Right forelimb (tissue), 1 donor: ENCODE measurements around the gene ADARB2.
"Not testable (repeated sequence)": the region's sequence is repeated elsewhere in the genome, so short reads cannot be mapped to it uniquely, and the experiment has no call there.

Source experiments
- DNase-seq: peaks from one replicate; pipeline ENCODE4 v3.0.0-alpha.2; 2018

ADARB2 gene

DNA sequence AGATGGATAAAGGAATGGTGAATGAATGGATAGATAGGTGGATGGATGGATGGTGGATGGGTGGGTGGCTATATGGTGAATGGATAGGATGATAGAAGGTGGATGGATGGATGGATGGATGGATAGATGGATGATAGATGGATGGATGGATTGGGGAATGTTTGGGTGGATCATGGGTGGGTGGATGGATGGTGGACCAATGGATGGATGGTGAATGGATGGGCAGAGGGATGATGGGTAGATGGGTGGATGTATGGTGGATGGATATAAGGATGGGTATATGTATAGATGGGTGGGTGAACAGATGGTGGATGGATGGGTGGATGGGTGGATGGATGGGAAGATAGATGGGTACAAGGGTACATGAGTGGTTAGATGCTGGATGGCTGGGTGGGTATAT, 322.4 kb downstream of the ADARB2 start:
- DNase-seq, result no peak

DNA sequence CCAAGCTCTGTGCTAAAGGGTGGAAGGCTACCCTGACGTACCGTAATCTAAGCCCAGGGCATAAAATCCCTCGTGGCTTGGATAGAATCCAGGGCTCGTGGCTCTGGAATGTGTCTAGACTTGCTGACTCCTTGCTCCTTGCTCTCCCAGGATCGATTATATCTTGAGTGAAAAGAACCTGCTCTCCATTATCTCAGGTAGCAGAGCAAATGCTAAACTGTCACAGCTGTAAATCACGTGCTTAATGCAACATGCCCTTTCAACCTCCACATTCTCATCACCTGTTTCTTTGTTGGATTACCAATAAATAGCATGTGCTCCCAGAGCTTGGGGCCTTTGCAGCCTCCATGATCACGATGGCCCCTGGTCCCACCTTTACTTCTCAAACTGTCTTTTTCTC, 323.0 kb downstream of the ADARB2 start:
- not testable (repeated sequence) for DNase-seq

DNA sequence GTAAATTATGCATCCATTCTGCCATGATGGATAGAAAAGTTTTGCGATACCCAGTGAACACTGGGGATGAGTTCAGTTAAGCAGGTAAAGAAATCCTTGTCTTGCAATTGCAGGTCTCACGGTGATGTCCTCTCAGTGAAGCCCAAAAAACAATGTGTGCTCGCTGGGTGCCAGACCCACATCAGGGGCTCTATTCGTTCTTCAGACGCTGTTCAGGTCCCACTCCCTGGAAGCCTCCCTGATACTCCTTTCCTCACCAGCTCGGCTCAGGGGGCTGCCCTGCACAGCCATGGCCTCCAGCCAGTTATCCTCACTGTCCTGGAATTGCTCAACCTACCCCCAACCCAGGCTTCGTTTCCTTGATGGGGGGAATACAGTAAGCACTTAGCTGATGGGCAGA, 323.5 kb downstream of the ADARB2 start:
- DNase-seq, result no peak

DNA sequence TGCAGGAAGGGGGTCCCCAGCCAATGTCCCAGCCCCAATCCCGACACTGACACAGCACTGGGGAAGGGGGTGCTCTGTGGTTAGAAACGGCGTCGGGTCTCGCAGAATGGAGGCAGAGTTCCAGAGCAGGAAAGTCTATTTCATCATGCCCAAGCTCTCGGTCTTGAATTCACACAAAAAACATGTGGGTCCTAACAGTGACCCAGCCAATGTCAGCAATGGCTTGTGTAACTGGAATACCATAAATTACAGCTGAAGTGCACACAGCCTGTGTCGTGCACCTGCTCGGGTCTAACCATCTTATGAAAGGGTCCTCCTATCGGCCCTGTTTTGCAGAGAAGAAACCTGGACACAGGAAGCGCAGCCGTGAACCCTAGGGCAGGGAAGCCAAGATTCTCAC, 324.1 kb downstream of the ADARB2 start:
- DNase-seq, result no peak

DNA sequence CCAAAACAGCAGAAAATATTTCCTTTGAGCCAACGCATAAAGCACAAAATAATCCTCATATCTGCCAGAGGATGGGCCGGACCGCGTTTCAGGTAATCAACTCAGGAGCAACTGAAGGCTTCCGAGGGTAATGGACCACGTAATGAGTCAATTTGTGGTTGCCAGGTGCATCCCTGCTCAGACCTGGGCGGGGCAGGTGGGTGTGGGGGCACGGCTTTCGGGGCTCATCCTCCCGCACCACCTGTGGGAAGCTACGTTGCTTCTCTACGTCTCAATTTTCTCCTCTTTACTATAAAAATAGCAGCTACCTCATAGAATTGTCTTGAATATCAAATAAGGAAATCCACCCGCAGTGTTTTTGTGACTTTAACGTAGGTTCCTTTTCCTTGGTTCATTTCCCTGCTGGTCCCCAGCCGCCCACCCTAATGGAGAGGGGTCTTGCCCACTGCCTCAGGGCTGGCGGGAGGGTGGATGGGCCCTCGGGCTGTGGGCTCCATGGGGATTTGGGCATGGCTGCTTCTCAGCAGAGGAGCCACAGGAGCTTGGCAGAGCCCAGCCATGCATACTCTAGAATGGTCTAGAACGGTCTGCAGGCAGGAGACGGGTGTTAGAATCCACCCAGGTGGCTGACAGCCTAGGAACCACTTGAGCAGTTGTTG, 324.7 kb downstream of the ADARB2 start:
- no peak for DNase-seq

DNA sequence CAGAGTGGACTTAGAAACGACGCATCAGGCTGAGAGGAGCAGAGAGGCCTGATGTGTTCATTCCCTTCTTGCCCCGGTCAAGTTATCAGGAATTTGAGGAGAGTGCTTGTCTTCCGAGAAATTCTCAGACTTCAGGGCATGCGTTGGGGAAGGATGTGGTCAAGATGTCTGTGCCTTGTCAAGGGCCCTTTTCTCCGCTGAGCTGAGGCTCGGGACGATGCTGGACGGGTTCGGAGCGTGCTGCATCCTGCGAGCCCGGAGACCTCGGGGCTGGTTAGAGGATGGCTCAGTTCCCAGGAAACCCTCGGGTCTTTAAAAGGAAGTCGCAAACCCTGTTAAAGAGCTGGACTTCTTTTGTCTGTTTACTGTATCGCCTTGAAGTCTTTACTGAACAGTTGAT, 325.4 kb downstream of the ADARB2 start:
- DNase-seq, result no peak

DNA sequence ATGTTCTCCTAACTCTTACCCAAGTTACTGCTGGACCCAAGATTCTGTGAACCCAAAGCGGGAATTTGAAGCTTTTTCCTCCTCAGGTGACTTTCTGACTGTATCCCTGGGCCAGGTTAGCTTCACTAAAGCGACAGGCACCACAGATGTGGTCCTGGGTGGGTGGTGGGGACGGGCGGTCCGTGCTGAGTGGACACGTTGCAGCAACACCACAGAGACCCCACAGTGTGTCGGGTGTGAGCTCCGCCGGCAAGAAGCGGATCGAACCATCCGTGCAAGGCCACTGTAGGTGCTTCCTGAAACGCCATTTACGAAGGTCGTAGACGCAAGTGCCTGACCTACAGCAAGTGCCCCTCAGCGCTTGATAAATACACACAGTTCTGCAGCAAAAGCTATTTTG, 325.9 kb downstream of the ADARB2 start:
- no peak for DNase-seq

DNA sequence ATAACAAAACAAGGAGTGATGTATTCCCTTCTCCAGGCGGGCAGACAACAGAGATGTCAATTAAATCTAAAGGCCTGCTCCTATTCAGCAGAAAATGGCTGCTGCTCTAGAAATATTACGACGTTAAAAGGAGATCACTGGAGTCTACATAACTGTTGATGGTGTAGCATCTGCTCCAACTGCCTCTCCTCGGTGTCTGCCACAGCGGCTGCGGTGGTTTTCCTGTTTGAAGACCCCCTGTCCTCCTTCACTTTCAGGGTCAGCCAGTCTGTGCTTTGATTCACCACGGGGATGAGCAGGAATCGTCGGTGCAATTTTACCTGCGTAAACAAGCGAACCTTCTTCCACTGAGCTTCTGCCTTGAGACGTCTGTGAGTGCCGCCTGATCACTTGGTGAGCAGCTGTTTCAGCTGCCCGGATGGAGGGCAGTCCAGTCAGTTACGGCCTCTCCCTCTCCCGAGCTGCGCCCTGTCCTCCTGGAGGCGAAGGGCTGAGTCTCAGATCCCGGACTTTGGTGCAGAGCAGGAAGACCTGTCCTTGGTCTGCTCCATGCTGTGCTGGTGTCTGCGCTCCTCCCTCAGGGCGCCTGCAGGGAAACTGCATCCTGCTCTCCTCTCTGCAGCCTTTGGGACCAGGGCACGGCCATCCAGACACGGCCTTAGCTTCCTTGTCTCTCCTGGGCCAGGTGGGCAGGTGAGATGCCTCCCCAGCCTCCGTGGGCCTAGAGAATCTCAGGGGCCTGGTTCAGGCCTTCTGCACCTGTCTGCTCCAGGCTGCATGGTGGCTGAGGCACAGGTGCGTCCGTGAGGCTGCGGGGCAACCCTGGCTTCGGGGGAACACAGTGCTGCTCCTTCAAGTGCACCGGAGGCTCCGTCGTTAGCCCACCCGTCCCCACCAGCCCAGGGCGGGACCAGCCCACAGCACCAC, 326.6 kb downstream of the ADARB2 start:
- DNase-seq, result no peak

DNA sequence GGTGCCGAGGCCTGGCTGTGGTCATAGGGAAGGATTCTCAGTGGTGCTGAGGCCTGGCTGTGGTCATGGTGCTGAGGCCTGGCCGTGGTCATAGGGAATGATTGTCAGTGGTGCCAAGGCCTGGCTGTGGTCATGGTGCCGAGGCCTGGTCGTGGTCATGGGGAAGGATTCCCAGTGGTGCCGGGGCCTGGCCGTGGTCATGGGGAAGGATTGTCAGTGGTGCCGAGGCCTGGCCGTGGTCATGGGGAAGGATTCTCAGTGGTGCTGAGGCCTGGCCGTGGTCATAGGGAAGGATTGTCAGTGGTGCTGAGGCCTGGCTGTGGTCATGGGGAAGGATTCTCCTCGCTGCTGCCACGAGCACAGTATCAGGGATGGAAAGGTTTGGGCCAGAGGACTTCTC, 327.3 kb downstream of the ADARB2 start:
- no peak for DNase-seq

DNA sequence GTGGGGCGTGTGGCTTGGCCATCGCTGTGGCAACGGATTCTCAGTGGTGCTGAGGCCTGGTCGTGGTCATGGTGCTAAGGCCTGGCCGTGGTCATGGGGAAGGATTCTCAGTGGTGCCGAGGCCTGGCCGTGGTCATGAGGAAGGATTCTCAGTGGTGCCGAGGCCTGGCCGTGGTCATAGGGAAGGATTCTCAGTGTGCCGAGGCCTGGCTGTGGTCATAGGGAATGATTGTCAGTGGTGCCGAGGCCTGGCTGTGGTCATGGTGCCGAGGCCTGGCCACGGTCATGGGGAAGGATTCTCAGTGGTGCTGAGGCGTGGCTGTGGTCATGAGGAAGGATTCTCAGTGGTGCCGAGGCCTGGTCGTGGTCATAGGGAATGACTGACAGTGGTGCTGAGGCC, 327.9 kb downstream of the ADARB2 start:
- DNase-seq, result no peak

DNA sequence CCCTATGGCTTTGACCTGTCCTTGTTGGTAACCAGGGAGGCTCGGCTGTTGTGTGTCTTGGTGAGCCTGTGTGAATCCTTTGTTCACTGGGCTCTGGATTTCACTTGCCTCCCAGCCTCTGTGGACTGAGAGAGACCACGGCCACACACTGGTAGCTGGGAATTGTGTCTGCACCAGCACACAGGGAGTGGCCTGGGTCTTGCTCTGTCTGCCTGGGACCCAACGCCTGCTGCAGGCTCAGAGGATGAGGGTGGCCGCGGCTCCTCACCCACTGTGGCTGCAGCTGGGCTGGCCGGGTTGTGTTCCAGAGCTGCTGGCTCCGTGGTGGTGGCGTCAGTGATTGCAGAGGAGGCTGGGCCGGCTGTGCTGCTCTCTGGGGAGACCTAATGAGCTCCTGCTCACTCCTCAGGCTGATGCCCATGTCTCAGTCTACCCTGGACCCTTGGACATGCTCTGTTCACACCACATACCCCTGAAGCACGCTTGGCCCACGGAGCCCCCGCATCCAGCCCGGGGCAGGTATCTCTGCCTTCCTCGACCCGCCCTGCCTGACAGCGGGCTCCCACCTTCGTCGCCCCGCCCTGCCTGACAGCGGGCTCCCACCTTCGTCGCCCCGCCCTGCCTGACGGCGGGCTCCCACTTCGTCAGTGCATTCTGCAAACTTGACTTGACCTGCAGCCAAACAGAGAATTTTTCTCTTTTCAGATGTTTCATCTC, 328.5 kb downstream of the ADARB2 start:
- DNase-seq, result no peak

DNA sequence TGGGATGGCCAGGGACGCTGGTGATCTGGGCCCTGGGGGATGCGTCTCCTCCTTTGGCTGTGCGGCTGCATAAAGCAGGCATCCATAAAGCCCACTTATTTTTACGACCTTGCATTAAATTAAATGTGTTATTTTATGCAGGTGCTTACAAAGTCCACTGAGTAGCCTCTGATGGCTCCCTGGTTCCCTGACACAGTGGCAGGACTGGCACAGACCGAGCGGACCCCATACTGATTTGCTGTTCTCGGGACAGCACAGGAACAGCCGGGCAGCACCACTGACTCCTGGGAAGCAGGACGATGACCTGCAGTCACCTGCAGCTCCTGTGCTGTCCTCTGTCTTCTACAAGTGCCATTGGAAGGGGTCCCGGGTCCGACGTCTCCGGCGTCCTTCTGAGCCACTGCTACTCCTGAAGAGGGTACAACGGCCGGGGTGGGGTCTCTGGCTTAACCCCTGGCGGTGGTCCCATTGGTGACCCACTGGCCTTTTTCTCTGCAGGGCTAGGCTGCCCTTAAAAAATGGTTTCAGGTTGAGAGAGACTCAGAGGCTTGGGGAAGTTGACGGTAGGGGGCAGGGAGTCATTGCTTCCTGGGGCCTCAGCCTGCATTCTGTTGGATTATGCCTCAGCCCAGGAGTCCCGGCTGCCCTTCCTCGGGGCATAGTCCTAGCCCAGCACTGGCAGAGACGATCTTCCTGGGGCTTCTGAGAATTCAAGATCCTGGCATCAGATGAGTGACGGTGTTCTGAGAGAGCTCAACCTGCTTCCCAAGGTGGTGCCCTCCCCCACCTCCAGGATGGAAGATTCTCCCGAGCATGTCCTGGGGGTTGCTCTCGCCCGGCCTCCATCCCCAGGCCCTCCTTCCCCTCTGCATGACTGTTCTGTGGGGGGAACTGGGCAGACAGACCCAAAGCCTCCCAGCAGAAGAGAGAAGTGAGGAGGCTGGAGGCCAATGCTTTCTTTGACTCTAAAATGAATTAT, 330.1 kb downstream of the ADARB2 start:
- DNase-seq, result no peak

DNA sequence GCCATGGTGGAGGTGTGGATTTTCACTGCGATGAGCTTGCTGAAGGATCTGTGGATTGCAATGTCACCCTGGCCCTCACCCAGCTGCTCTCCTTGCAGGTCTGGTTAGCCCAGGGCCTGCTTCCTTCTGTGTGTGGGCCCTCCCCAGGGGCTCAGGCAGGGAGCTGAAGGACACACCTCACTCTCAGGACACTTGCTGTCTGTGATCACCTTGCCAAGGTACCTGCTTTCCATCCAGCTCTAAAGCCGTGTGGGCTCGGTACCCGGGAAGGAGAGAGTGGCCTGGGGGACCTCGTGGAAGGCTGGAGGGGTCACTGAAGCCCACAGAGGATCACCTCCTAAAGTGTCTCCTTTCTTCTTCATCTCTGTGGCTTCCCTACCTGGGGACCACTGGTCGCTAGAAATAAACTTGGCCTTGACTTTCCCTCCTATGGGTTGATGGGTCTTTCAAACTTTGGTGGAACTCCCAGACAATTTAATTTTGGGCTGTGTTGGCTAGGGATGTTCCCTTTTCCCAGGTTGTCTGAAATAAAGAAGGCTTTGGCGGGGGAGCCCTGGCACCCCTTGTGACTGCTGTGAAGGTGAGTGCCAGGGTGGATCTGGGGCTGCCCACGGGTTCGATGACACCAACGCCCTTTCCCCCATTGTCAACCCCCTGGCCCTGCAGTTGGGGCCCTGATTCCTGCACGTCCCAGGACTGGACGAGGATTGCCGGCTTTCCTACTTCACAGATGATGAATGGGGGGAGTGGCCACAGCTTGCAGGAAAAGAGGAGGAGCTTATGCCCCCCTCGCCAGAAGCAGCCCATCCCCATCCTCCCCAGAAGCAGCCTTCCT, 331.0 kb downstream of the ADARB2 start:
- DNase-seq, result no peak

DNA sequence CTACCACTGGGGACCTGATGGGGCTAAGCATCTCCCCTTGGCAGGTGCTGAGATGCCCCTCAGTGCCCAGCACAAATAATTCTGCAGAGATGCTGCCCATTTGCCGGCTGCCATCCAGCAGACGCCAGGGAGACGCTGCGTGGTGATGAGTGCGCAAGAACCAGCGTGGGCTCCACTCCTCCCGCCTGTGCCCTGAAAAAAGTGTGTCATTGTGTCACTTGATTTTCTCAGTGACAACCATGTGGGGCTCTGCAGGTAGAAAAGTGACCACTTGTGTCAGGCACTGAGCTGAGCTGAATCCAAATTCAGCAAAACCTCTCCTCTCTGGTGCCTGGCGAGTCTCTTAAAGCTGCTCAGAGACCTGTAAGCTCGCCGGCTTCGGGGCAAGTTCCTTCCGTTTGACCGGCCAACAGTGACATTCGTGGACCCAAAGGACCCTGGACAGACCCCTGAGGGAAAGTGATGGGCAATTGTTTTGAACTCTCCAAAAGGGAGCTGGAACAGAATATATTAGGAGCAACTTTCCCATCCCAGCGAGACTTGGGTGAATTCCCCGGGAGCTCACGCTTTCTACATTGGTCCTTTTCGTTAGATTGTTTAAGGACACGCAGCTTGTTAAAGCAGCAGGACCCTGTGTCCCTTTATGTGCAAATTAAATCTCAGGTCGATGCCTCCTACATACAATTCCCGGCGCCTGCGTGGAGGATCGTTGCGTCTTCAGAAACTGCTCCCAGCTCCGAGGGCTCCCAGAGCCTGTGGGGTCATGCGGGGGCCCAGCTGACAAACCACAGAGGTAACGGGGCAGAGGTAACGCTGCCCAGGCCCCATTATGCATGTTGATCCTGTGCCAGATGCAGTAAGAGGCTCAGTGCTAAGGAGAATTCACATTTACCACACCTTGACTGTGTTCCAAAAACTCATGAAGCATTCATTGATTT, 332.7 kb downstream of the ADARB2 start:
- no peak for DNase-seq

DNA sequence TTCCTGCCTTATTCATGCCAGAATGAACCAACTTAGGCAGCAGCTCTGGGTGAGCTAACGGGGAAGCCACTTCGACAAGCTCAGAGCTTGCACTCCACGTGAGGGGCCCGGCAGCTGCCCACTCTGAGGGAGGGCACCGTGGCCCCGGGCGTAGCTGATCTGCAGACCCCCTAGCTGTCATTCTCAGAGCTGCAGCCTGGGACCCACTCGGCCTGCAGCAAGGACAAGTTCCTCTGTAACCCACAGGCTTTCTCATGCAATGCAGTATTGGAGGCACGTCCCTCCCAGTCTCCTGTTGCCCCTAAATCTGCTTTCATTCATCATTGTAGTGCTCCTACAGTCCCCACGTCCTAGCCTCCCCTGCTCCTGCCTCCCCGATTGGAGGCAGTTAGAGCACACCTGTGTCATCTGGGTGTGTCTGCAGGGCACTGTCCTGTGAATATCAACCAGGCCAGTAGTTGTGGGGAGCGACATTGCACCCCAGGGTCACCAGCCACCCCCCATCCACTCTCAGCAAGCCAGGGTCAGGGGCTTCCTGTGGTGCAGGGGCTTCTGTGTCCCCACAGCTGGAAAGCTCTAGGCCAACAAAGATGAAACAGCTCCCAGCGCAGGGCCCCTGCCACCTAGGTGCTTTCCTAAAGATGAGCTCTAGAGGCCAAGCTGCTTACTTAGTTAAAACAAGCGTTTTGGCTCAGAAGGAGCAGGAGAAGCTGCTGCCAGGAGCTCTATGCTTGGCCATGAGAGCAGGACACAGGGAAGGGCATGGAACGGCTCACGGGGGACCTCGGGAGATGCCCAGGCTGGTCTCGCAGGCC, 333.6 kb downstream of the ADARB2 start:
- no peak for DNase-seq

DNA sequence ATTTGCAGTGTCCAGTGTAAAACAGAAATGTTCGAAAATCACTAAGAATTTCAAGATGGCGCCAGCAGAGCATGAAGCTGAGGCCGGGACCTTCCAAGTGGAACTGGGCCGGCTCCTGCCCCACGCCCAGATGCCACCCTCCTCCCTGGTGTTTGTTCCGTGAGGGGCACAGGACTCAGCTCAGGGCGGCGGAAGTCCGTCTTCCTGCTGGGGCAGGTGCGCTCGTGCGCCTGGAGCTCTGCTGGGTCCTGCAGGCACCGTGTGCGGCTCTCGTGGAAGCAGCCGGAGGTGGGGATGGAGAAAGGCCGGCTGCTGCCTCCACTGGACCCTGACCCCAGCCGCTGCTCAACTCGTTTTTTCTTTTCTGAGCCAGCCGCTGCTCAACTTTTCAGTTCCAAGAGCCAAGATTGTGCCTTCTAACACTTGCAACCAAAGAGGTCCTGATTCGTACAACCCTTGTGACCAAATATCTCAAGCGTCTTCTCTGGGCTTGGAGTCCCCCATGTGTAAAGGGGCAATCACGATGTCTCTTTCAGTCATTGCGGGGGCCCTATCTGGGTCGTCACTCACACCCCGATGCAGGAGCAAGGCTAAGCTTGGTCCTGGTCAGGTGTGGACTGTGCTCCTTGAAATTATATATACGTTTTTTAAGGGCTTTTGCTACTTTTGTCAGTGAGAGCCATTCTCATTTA, 334.4 kb downstream of the ADARB2 start:
- no peak for DNase-seq

DNA sequence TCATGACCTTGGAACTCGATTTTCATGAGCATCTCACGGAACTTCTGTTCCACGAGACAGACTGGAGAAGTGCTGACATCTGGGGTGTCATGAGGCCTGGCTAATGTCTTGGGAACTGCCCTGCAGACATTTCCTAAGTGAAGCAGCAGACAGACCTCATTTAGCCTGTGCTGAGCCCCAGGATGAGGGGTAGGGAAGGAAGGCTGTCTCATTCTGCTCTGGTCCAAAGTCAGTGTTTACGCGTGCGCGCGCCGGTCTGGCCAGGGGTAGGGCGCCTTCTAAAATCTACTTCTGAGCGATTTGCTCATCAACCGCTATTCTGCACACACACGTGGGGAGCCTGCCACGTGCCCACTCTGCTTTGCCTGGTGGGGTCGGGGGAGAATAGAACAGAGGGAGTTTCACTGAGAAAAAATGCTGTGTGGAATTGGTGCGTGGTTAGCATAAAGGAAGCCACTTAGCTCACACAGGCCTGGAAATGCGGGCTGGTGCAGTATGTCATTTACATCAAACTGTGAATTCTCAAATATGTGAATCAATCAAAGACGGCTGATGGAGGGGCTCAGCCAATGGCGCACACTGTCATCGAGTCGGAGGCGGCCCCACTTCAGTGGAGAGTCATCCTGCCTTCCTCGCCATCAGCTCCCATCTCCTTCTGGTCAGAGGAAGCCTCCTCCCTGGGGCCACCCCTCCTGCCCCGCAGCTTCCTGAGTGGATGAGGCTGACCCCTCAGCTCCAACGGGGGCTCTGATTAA, 335.1 kb downstream of the ADARB2 start:
- no peak for DNase-seq
